G401.6 (cell line): ENCODE measurements around the gene SLC9B2.
A peak's percentile ranks its signal among the peaks of the same experiment; 100 is the strongest.

Experiments used
- FAIRE-seq: peaks from 2 replicates; lab custom pipeline; 2012; peaks lifted over from hg19 to GRCh38; lab: Jason Lieb, UNC

The SLC9B2 gene

GRCh38 chr4:103075894-103076746, 441 bp downstream of the SLC9B2 start:
- FAIRE-seq = no peak

DNA sequence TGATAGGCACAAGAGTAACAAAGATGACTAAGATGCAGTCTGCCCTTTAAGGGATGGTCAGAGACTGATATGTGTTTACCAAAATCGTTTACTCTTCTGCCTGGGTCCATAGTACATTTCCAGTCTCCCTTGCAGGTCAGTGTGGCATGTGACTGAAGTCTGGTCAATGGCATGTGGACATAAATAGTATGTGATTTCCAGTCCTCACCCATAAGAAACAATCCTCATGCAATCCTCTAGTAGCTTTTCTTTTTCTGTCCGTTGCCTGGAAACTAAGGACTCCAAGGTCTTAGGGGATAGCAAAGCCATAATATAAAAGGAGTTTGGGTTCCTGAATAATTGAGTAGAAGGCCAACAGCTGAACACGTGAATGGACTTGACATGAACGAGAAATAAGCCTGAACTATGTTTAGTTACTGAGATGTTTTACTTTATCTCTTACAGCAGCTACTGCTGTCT, 1.1 kb downstream of the SLC9B2 start:
- no peak for FAIRE-seq

DNA sequence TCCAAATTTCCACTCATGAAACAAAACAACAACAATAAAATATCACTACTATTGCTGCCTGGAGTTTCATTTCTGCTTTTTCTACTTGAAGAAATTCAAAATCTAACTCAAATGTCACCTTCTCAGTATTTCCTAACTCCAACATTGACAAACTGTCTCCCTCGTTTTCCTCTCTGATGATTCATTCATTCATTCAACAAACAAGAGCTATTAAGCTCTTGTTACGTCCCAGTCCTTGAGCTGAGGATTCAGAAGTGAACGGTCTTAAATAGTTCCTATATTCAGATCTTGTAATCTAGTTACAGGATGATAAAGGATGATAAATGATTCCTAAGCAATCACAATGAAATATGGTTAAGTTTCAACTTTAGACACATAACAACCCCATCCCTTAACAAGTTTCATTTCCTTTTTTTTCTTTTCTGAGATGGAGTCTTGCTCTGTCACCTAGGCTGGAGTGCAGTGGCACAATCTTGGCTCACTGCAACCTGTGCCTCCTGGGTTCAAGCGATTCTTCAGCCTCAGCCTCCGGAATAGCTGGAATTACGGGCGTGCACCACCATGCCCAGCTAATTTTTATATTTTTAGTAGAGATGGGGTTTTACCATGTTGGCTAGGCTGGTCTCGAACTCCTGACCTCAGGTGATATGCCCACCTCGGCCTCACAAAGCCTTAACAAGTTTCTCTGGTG, 1.7 kb downstream of the SLC9B2 start:
- no peak for FAIRE-seq

GRCh38 chr4:103073792-103074438, 2.6 kb downstream of the SLC9B2 start:
- FAIRE-seq = no peak

GRCh38 chr4:103067841-103068547, 8.6 kb downstream of the SLC9B2 start:
- FAIRE-seq = no peak

DNA sequence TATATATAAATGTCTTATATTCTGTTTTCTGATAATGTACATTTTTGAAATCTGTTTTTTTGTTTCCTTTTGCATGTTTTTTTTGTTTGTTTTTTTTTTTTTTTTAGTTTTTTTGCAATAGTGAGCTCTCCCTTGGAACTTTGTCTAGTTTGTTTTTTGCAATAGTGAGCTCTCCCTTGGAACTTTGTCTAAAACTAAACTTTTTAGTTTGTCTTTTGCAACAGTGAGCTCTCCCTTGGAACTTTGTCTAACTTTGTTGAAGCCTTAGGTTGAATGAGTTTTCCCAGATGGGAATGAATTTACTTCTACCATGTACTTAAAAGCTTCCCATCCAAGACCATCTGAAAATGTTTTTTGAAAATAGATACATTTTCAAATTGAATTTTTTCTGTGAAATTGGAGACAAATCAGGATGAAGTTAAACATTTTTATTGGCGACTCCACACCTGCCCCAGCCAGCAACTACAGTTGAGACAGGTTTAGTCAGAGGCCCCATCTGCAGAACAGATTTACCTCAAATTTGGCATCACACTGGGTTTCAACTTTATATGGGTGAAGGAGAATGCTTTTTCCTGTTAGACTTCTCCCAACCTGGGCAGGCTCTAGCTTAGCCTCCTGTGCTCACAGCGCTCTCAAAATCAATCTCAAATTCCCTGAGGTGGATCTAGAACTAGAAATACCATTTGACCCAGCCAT, 16.0 kb downstream of the SLC9B2 start:
- FAIRE-seq = no peak

- FAIRE-seq = no peak
These were observed 22.5 kb downstream of the SLC9B2 start for GRCh38 chr4:103054030-103054429.

DNA sequence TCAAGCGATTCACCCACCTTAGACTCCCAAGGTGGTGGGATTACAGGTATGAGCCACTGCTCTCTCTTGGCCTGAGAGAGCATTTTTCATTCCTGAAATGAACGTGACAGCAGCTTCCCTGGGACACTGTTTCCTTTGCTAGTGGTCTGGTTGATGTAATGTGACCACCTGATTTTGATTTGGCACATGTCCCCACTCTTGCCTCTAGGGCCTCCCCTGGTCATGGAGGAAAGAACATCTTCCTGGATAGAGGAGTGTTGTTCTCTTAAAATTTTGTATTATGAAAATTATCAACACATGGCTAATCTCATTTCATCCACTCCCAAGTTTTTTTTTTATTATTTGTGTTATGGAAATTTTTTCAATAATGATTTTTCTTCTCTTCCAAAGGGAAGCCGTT, 23.8 kb downstream of the SLC9B2 start:
- FAIRE-seq = no peak

DNA sequence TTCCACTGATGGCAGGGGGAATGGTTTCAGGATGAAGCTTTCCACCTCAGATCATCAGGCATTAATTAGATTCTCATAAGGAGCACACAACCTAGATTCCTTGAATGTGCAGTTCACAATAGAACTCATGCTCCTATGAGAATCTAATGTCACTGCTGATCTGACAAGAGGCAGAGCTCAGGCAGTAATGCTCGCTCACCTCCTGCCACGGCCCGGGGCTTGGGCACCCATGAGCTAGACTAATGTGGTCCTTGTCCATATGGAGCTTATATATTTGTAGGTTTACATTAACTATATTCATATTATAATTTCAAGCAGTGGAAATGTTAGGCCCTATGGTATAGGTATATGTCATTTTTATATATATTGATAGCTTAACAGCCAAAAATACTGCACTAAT, 24.4 kb downstream of the SLC9B2 start:
- no peak for FAIRE-seq

GRCh38 chr4:103050736-103051436, 25.7 kb downstream of the SLC9B2 start:
- FAIRE-seq = no peak

GRCh38 chr4:103046416-103047290, 29.9 kb downstream of the SLC9B2 start:
- peak; percentile 93 for FAIRE-seq

DNA sequence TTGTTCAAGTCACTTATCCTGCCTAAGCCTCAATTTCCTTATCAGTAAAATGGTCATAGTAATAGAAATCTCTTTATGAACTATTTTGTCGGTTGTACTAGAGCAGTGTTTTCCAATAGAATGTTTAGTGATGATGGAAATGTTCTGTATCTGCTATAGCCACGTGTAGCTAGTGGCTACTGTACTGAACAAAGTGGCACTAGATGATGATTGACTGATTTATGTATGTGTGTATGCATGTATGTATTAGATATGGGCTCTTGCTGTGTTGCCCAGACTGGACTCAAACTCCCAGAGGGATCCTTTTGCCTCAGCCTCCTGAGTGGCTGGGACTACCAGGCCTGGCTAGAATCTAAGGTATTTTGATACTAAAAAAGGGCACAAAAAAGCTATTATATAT, 32.4 kb downstream of the SLC9B2 start:
- no peak for FAIRE-seq

GRCh38 chr4:103036169-103036568, 40.4 kb downstream of the SLC9B2 start:
- no peak for FAIRE-seq

DNA sequence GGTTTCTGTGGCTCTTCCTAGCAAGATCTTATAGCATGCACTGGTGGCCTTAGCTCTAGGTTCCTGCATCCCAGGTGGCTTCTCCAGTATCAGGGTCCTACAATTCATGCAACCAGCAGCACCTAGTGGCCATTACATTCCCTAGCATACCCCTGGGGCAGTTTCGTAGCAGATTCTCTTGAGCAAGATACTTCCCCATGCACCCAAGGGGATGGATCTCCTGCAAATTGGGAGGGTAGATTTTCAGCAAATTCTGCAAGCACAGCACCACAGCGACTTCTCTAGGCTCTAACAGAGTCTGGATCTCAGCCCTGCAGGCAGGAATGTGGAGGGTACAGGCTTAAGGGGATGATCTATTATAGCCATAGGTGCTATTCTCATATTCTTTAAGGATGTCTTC, 44.0 kb downstream of the SLC9B2 start:
- FAIRE-seq = no peak

DNA sequence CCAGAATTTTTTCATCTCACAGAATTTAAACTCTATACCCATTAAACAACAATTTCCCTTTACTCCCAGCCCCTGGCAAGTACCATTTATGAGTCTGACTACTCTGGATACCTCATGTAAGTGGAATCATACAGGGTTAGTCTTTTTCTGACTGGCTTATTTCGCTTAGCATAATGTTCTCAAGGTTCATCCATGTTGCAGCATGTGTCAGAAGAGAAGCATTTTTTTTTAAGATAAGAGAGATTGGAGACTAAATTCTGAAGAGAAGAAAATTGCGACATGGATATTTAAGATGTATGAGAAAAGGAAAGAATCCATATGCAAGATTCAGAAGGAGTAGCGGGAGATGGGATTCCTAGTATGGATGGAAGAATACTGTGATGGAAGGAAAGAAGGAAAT, 45.8 kb downstream of the SLC9B2 start:
- no peak for FAIRE-seq

GRCh38 chr4:103029300-103029699, 47.3 kb downstream of the SLC9B2 start:
- FAIRE-seq = no peak

- no peak for FAIRE-seq
These were observed 49.7 kb downstream of the SLC9B2 start for GRCh38 chr4:103026868-103027267.

DNA sequence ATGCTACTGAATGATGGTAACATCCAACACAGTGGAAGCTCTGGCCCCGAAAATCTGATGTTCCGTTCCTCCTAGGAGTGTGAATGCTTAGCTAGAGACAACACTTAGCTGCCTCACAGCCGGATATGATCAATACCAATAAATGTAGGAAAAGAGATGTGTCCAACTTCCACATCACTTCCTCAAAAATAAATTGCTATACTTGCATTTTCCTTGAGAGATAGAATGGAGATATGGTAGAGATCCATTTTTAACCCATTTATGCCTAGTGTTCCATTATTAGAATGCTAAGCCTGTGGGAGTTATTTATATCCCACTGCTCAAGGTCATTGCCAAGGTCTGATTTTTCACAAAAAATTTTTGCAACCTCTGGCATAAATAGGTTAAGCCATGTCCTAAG, 51.6 kb downstream of the SLC9B2 start:
- no peak for FAIRE-seq

- no peak for FAIRE-seq
These were observed 55.4 kb downstream of the SLC9B2 start for GRCh38 chr4:103021120-103021519.
